HG03439 (cell line): ENCODE results near the gene SNX9.

Source experiments
- ATAC-seq: cut with Tn5 transposase; IDR thresholded peaks from one replicate; pipeline ENCODE4 v1.9.1; 2021; ENCODE audit warnings: mild to moderate bottlenecking, moderate library complexity; ENCODE audit not compliant: unreplicated experiment

Gene SNX9

DNA sequence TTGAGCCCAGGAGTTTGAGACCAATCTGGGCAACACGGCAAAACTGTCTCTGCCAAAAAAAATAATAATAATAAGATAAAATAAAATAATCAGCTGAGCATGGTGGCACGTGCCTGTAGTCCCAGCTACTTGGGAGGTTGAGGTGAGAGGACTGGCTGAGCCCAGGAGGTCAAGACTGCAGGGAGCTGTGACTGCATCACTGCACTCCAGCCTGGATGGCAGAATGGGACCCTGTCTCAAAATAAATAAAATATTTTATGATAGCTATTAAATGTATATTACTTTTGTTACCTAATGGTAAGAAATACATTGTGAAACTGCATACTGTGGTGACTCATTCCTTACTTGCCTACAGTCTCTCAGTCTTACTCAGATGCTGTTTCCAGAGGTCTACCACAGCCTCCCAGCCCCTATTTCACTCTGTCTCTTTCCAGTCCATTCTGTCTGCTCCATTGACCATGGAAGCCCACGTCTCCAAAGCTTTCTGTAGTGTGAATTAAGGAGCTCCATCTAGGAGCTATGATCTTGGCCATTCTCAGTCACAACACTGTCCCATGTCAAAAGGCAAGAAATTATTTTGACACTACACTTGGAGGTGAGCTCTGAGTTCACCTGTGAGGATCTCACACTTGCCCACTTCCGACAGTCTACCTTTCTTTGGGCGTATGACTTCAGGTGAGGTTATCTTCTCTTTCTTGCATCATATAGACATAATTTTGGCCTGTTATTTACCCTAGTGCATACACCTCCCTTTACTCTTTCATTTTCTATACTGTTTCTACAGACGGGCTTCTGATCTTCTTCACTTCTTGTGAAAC lies 22.4 kb upstream of the SNX9 start:
- ATAC-seq: peak; percentile 95

- no peak for ATAC-seq
These were observed 18.4 kb upstream of the SNX9 start for GRCh38 chr6:157804448-157805327.

GRCh38 chr6:157806131-157806855 lies 16.8 kb upstream of the SNX9 start:
- ATAC-seq: no peak

DNA sequence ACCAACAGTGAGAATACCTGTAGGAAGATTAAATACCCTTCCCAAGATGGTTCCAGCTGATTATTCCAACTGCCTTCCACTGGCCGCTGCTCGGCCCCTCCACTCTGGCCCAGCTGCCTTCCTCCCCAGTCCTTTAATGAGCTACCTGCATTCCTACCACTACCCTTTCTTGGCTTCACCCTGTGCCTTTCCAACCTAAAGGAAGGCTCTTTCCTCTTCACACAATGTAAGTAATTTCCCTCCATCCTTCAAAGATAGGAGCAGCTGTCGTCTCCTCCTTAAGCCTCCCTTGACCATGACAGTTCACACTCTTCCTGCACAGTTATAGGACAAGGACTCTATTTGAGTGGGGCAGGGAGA lies 16.2 kb upstream of the SNX9 start:
- no peak for ATAC-seq

- no peak for ATAC-seq
These were observed 14.6 kb upstream of the SNX9 start for GRCh38 chr6:157808405-157808950.

GRCh38 chr6:157809613-157810012 lies 13.4 kb upstream of the SNX9 start:
- ATAC-seq: no peak

GRCh38 chr6:157811137-157811475 lies 11.9 kb upstream of the SNX9 start:
- ATAC-seq: no peak

DNA sequence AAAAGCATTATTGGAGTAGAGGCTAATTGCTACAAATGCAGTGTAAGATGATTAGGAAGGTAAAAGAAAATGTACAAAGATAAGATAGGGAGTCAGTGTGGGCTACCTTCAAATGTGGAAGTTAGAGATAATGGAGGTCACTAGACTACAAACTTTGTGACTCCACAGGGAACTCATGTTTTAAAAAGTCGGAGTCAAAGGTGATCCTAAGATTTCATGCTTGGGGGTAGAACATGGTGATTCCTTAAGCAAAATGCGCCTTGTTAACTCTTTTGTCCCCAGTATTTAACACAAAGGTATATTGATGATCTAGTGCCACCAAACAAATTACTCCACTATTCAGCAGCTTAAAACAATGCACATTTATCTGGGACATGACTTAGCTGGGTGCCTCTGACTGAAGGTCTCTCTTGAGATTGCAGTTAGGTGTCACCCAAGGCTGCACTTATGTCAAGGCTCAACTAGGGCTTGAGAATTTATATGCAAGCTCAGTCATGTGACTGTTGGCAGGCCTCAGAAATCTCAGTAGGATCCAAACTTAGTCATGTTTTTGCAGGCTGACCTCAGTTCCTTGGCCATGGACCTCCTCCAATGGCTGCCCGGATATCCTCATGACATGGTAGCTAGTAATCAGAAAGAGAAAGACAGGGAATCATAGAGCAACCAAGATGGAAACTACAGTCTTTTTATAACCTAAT lies 11.4 kb upstream of the SNX9 start:
- ATAC-seq: no peak

- ATAC-seq: no peak
These were observed 10.4 kb upstream of the SNX9 start for GRCh38 chr6:157812425-157813171.

DNA sequence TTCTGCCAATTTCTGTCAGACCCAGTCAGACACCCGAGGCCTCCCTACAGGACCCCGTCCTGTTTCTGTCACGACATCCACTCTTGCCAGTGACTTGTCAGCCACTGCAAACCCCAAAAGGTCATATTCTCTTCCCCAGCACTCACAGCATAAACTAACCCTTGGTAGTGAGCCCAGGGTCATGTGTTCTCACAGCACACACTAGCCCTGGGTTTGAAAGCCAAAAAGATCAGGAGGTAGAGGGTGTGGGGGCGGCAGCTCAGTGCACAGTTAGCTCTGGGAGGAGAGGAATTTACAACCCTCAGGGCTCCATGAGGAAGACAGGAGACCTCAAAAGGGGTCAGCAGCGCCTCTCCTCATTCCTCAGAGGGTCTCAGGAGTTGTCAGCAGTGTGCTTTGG lies 9.9 kb upstream of the SNX9 start:
- ATAC-seq: no peak

DNA sequence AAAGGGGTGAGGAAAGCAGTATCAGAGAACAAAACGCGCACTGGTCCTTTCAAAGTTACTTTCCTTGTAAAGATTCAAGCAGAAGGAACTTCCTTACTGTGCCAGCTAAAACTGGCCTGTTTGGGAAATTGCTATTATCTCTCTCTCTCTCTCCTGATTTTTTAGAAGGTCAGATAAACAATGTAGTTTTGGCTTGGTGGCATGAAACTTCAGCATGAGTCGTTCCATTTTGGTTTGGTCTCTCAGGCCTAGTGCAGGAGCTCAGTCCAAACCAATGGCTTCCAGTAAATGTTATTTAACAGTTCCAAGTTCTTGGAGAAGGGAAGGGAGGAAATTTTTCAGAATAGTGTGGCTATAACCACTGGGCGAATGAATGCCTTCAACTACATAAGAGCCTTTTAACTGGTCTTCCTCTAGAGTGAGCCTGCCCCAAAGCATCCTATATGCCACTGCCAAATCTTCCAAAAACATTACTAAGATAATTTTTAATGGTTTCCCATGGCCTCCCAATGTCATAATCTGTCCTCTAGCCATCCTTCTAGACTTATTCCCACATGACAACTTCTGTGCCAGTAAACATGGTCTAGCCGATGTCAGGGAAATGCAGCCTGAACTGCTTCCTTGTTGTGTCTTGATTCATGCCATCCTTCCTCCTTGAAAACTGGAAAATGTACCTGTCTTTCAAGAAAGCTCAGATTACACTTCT lies 9.1 kb upstream of the SNX9 start:
- no peak for ATAC-seq

DNA sequence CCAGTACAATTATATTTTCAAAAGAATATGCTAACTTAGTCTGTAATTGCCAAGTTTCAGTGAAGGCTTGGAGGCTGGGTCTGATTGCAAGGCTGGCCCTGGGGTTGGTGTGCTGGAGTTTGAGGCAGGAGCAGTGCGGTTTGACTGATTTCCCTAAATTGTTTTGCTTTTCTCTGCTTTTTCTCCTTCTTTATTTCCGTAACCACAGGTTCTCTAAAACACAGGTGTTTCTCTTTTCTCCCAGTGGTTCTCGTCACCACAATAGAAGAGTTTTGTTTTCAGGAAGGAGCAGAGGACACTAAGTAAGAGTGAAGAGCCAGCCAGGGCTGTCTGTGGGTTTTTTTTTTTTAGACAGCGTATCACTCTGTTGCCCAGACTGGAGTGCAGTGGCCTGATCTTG lies 8.2 kb upstream of the SNX9 start:
- no peak for ATAC-seq

- no peak for ATAC-seq
These were observed 1.6 kb upstream of the SNX9 start for GRCh38 chr6:157821342-157822033.

DNA sequence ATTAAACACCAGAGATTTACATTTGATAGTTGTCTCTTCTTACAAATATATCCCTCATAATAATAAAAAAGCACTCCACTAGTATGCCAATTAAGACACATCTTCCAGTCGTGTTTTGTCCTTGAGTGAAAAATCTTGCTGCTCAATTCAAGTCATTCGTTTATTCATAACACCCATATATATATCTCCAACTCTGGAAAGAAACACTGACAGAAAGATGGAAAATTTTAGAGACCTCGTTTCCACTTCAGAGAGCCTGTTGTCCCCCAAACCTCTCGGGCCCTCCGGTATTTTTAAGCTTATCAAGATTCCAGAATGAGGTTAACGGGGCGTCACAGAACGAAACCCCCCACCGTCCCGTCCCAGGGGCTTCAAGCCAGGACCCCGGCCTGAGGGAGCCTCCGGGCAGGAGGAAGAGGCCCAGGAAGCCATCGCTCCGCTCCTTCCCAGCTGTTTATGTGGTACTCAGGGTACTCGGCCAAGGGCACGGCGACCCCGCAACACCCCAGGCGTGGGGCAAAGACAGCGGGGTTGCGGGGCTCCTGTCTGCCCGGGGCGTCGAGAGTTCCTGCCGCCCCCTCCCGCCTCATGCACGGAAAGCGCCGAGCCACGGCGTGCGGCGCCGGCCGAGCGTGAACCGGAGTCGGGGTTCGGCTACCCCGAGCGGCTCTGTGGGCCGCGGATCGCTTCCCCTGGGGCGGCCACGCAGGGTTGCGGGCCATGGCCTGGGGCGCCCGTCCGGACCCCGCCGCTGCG lies 623 bp upstream of the SNX9 start:
- peak; percentile 2 for ATAC-seq

DNA sequence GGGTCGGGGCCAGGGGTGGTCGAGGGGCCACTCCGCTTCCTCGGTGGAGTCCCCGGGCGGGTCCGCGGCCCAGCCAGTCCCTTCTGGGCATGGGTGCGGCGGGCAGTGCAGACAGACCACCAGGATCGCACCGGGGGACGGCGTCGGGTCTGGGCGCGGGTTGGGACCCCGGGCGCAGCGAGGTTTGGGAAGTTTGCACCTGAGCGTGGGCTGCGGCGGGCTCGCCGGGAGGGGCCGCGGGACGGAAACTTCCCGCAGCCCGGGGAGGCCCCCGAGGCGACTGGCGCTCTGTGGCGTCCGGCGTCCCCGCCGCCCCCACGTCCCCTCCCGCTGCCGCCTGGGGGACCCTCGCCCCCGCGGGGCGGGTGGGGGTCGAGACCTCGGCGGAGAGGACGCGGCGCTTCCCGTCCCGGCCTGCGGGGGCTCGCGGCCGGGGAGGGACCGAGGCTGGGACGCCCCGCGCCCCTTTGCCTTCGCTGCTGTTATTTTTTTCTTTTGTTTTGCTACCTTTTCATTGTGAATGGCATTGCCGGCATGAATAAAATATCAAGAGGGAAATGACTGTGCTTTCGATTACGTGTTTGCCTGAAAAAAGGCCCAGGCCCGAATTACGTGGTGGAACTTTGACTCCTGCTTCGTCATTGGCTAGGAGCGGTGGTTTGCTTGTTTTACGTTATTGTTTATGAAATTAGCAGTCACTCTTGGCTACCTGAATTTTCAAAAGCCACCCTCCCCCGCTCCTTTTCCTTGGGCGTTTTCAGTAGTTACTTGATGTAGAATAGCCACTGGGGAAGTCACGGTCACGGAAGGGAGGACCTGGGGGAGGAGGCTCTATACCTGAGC lies 703 bp downstream of the SNX9 start:
- peak; percentile 62 for ATAC-seq

DNA sequence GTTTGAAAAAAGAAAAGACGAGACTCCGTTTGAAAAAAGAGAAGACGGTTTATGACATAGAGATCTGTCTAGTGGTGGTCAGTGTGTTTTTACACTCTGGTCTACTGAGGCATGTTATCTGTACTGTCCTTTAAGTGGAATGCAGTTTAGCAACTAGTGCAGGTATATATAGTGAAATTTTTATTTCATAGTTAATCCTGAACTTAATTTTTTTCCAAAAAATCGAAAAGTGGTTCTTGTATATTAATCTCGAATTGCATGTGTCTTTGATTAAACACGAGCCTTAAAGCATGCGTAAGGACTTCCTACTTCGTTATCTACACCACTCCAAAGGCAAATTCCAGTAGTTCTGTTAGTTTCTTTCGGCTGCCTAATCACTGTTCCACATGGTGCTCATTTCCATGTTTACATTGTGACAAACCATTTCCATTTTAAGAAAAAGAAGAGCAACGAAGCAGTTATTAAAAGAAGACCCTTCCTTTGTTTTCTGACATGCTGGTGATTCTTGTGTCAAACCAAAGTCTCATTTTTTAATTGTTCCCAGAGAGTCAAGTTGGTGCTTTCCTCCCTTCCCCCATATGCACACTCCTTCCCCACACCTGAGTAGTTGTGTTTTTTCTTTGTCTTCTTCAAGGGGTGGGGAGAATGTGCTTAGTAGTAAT lies 2.3 kb downstream of the SNX9 start:
- no peak for ATAC-seq
